IMR-90 (cell line): Measurements from ENCODE around the gene MAN2C1. TPM values are rescaled to one million over a fixed set of nuclear protein-coding genes. Genes with fewer than 3 reads are reported as not detected.

Experiments used
- ATAC-seq: fragments of 200-7000 bp; cut with Tn5 transposase; 2 replicates; pipeline ENCODE4 v1.9.1; 2020; ENCODE audit warnings: low read depth, mild to moderate bottlenecking, moderate library complexity
- BruUV-seq: library from RNA; stranded (reverse); fragments of 400-500 nt; replicated peaks from 2 replicates; lab custom pipeline; 2021; lab: Mats Ljungman, UMichigan
- CTCF ChIA-PET: fragments of 300-600 bp; formaldehyde crosslinking; extraction: SDS; loops from one replicate; lab custom pipeline; 2021; ENCODE audit warnings: antibody characterized with exemption; lab: Yijun Ruan, JAX
- POLR2A ChIA-PET: fragments of 300-600 bp; sonication (Branson Sonifier 250); formaldehyde crosslinking; loops from one replicate; lab custom pipeline; 2022; ENCODE audit warnings: antibody characterized with exemption; ENCODE audit not compliant: unreplicated experiment; lab: Charles Lee
- DNase-seq: peaks from one replicate; pipeline ENCODE4 v3.0.0; 2013
- H2AFZ ChIP-seq: replicated peaks from 2 replicates; pipeline ENCODE3; 2013; ENCODE audit warnings: low read length, mild to moderate bottlenecking; ENCODE audit not compliant: poor library complexity
- H2AK5ac ChIP-seq: 2 replicates; pipeline ENCODE4 v1.6.1; 2013; ENCODE audit warnings: low read depth, low read length, inconsistent platforms
- H2AK9ac ChIP-seq: replicated peaks from 2 replicates; pipeline ENCODE3; 2013; ENCODE audit warnings: mild to moderate bottlenecking, low read depth, low read length, moderate library complexity; ENCODE audit not compliant: poor library complexity
- H2BK120ac ChIP-seq: 2 replicates; pipeline ENCODE4 v1.6.1; 2013; ENCODE audit warnings: low read depth, low read length, inconsistent platforms
- H2BK15ac ChIP-seq: 3 replicates; pipeline ENCODE4 v1.6.1; 2013; ENCODE audit warnings: low read depth, low read length, inconsistent platforms
- H2BK20ac ChIP-seq: 2 replicates; pipeline ENCODE4 v1.6.1; 2013; ENCODE audit warnings: low read depth, mild to moderate bottlenecking, inconsistent platforms, low read length, moderate library complexity
- H2BK5ac ChIP-seq: 2 replicates; pipeline ENCODE4 v1.6.1; 2013; ENCODE audit warnings: mild to moderate bottlenecking, low read depth, low read length, inconsistent platforms; ENCODE audit not compliant: poor library complexity, severe bottlenecking
- H3K14ac ChIP-seq: replicated peaks from 2 replicates; pipeline ENCODE4 v1.6.1; 2013; ENCODE audit warnings: low read depth, low read length, inconsistent platforms
- H3K18ac ChIP-seq: 2 replicates; pipeline ENCODE4 v1.6.1; 2013; ENCODE audit warnings: low read depth, low read length, control low read depth
- H3K23ac ChIP-seq: 2 replicates; pipeline ENCODE4 v1.6.1; 2013; ENCODE audit warnings: low read depth, low read length, inconsistent platforms
- H3K27ac ChIP-seq: 2 replicates; pipeline ENCODE4 v1.5.1; 2013; ENCODE audit warnings: mild to moderate bottlenecking, control low read depth, low read length; ENCODE audit not compliant: insufficient read depth
- H3K27me3 ChIP-seq: 2 replicates; pipeline ENCODE4 v1.6.1; 2013; ENCODE audit warnings: low read length; ENCODE audit not compliant: control insufficient read depth, insufficient read depth
- H3K36me3 ChIP-seq: 2 replicates; pipeline ENCODE4 v1.6.1; 2013; ENCODE audit warnings: low read length, mixed read lengths; ENCODE audit not compliant: control insufficient read depth, insufficient read depth
- H3K4ac ChIP-seq: 2 replicates; pipeline ENCODE4 v1.6.1; 2013; ENCODE audit warnings: low read depth, low read length, inconsistent platforms
- H3K4me1 ChIP-seq: 2 replicates; pipeline ENCODE4 v1.6.1; 2013; ENCODE audit warnings: low read length, mixed read lengths; ENCODE audit not compliant: control insufficient read depth, insufficient read depth
- H3K4me2 ChIP-seq: 2 replicates; pipeline ENCODE4 v1.6.1; 2013; ENCODE audit warnings: low read depth, mild to moderate bottlenecking, control low read depth, low read length, moderate library complexity
- H3K4me3 ChIP-seq: 2 replicates; pipeline ENCODE4 v1.5.1; 2013; ENCODE audit warnings: low read depth, mild to moderate bottlenecking, control low read depth, low read length, moderate library complexity; ENCODE audit not compliant: insufficient read depth
- H3K56ac ChIP-seq: 2 replicates; pipeline ENCODE4 v1.6.1; 2013; ENCODE audit warnings: low read length, inconsistent platforms; ENCODE audit not compliant: insufficient read depth; ENCODE audit errors: extremely low read depth
- H3K79me1 ChIP-seq, 2 experiments: 2 replicates each; pipeline ENCODE4 v1.6.1; 2013; ENCODE audit warnings: low read length in 2 of 2, inconsistent platforms in 1 of 2, low read depth in 1 of 2
- H3K9ac ChIP-seq: 2 replicates; pipeline ENCODE4 v1.6.1; 2013; ENCODE audit warnings: low read depth, low read length, control low read depth
- H3K9me1 ChIP-seq: 2 replicates; pipeline ENCODE4 v1.6.1; 2013; ENCODE audit warnings: low read length, inconsistent platforms; ENCODE audit not compliant: insufficient read depth
- H3K9me3 ChIP-seq: 2 replicates; pipeline ENCODE4 v1.6.1; 2013; ENCODE audit warnings: low read length; ENCODE audit not compliant: control insufficient read depth, insufficient read depth
- H4K20me1 ChIP-seq: 2 replicates; pipeline ENCODE4 v1.6.1; 2013; ENCODE audit warnings: low read length, inconsistent platforms; ENCODE audit not compliant: insufficient read depth
- H4K5ac ChIP-seq: 2 replicates; pipeline ENCODE4 v1.6.1; 2013; ENCODE audit warnings: mild to moderate bottlenecking, low read depth, low read length, control low read depth
- H4K8ac ChIP-seq, 2 experiments: 2 replicates each; pipeline ENCODE4 v1.6.1; 2013; ENCODE audit warnings: low read depth in 2 of 2, low read length in 2 of 2, control low read depth in 1 of 2, inconsistent platforms in 1 of 2
- H4K91ac ChIP-seq: 2 replicates; pipeline ENCODE4 v1.6.1; 2013; ENCODE audit warnings: low read depth, low read length, inconsistent platforms; ENCODE audit not compliant: insufficient read depth
- BHLHE40 ChIP-seq: fragments of 150-350 bp; IDR thresholded peaks from 2 replicates; pipeline ENCODE4 v1.6.1; 2016; ENCODE audit warnings: mild to moderate bottlenecking, low read depth, low read length
- CEBPB ChIP-seq: IDR thresholded peaks from 2 replicates; pipeline ENCODE4 v1.6.1; 2012; ENCODE audit warnings: low read depth, low read length, improper control_type of control experiment
- CHD1 ChIP-seq: IDR thresholded peaks from 2 replicates; pipeline ENCODE4 v1.6.1; 2012; ENCODE audit warnings: low read depth, low read length, improper control_type of control experiment
- CTCF ChIP-seq: conservative IDR thresholded peaks from 2 replicates; pipeline ENCODE4 v1.5.1; 2012; ENCODE audit warnings: mild to moderate bottlenecking, low read depth, low read length, improper control_type of control experiment
- FOS ChIP-seq: fragments of 150-350 bp; IDR thresholded peaks from 2 replicates; pipeline ENCODE4 v1.6.1; 2016; ENCODE audit warnings: low read depth, low read length
- MAFK ChIP-seq: IDR thresholded peaks from 2 replicates; pipeline ENCODE4 v1.6.1; 2012; ENCODE audit warnings: low read depth, low read length, improper control_type of control experiment
- MAZ ChIP-seq: IDR thresholded peaks from 2 replicates; pipeline ENCODE4 v1.6.1; 2012; ENCODE audit warnings: low read depth, mild to moderate bottlenecking, low read length, improper control_type of control experiment, moderate library complexity, borderline replicate concordance
- MXI1 ChIP-seq: IDR thresholded peaks from 2 replicates; pipeline ENCODE4 v1.6.1; 2012; ENCODE audit warnings: low read depth, mild to moderate bottlenecking, low read length, moderate library complexity, borderline replicate concordance
- NFE2L2 ChIP-seq: fragments of 150-350 bp; IDR thresholded peaks from 2 replicates; pipeline ENCODE4 v1.6.1; 2016; ENCODE audit warnings: low read depth, mild to moderate bottlenecking, low read length
- POLR2A ChIP-seq: IDR thresholded peaks from 2 replicates; pipeline ENCODE4 v1.6.1; 2012; ENCODE audit warnings: mild to moderate bottlenecking, low read depth, low read length
- RAD21 ChIP-seq: IDR thresholded peaks from 2 replicates; pipeline ENCODE4 v1.6.1; 2012; ENCODE audit warnings: low read length, improper control_type of control experiment
- RCOR1 ChIP-seq: IDR thresholded peaks from 2 replicates; pipeline ENCODE4 v1.6.1; 2012; ENCODE audit warnings: mild to moderate bottlenecking, low read length, improper control_type of control experiment; ENCODE audit not compliant: insufficient replicate concordance
- RFX5 ChIP-seq: IDR thresholded peaks from 2 replicates; pipeline ENCODE4 v1.8.0; 2012; ENCODE audit warnings: low read depth, mild to moderate bottlenecking, low read length, moderate library complexity
- SMC3 ChIP-seq: fragments of 150-350 bp; IDR thresholded peaks from 2 replicates; pipeline ENCODE4 v1.6.1; 2016; ENCODE audit warnings: low read depth, mild to moderate bottlenecking, antibody characterized with exemption, low read length, moderate library complexity
- USF2 ChIP-seq: fragments of 150-350 bp; IDR thresholded peaks from 2 replicates; pipeline ENCODE4 v1.6.1; 2017; ENCODE audit warnings: mild to moderate bottlenecking, antibody characterized with exemption, low read length, low read depth
- WGBS, 2 experiments: methylation state at CpG; one replicate each; pipeline versions ENCODE4 v1.1.5 to v1.1.7; 2013; ENCODE audit warnings: missing lambda C conversion rate in 2 of 2; ENCODE audit not compliant: insufficient read length in 1 of 2; ENCODE audit errors: extremely low coverage in 2 of 2; 5-methylcytosine and 5-hydroxymethylcytosine counted together
- dilution Hi-C: fragments of 300-500 bp; cut with HindIII; formaldehyde crosslinking; loops from one replicate; pipeline ENCODE4 v1.14.3; 2018; ENCODE audit warnings: low sequenced_read_pairs; ENCODE audit not compliant: unreplicated experiment
- in situ Hi-C: fragments of 300-500 bp; cut with MboI; formaldehyde crosslinking; loops from 3 replicates; pipeline ENCODE4 v1.14.3; 2019; ENCODE audit warnings: low sequenced_read_pairs, inconsistent platforms, mixed read lengths
- intact Hi-C: fragments of 100-400 bp; cut with micrococcal nuclease; formaldehyde crosslinking; loops from 2 replicates; pipeline ENCODE4 v1.10.0; 2022
- polyA plus RNA-seq, 3 experiments: library from polyadenylated mRNA; depleted of rRNA; stranded (reverse); fragments of >200 nt; gene quantifications; 2 replicates each; pipeline ENCODE4 v1.2.3, GENCODE V29; 2012; ENCODE audit warnings: low replicate concordance in 1 of 3
- total RNA-seq: library from RNA; depleted of rRNA; stranded (reverse); fragments of >200 nt; gene quantifications from 2 replicates; pipeline ENCODE4 v1.2.3, GENCODE V29; 2012
- TF ChIP-seq, protein P1 (sequence below): fragments of 150-350 bp; IDR thresholded peaks from 2 replicates; pipeline ENCODE4 v1.6.1; 2016; ENCODE audit warnings: low read depth, mild to moderate bottlenecking, low read length, moderate library complexity, borderline replicate concordance

MAN2C1 gene
- total and polyA plus RNA-seq, 2 of the 4 experiments (the other 2 are of a cell fraction) = 34.8 to 153 TPM

- no peak overlapping the region for H2AK5ac ChIP-seq
- no peaks in the 10 kb centered on the region for H3K4me1 ChIP-seq
- H4K91ac ChIP-seq = no peak overlapping the region
- H4K8ac ChIP-seq = no peak overlapping the region
- ATAC-seq (no peak), DNase-seq (no peak)
- peaks cover 7 to 20% of the 10 kb centered on the region in 2 experiments; a peak in 3 of 4 replicates for H3K79me1 ChIP-seq
- H4K5ac ChIP-seq = no peak overlapping the region
- H3K9ac ChIP-seq = no peak overlapping the region
- no peak overlapping the region for H3K27ac ChIP-seq
- H3K4me2 ChIP-seq = no peak overlapping the region
- dilution Hi-C loops = no loop called here
- H3K4me3 ChIP-seq = no peak overlapping the region
- H3K56ac ChIP-seq = no peak overlapping the region
- H3K23ac ChIP-seq = no peak overlapping the region
- H3K4ac ChIP-seq = no peak overlapping the region
- no peak overlapping the region for H2AFZ ChIP-seq
- H3K9me1 ChIP-seq = no peaks in the 10 kb centered on the region; the same call in 1 of the 2 replicates
- H2BK5ac ChIP-seq = no peak overlapping the region
- H2BK20ac ChIP-seq = no peak overlapping the region
- intact Hi-C loops = no loop called here
- POLR2A ChIA-PET = no interaction called here
- in situ Hi-C loops = no loop called here
- TF ChIP-seq CTCF (no peak), CEBPB (no peak), RAD21 (no peak), POLR2A (no peak), MXI1 (no peak), FOS (no peak), USF2 (no peak), MAFK (no peak), RFX5 (no peak), BHLHE40 (no peak), CHD1 (no peak), SMC3 (no peak), NFE2L2 (no peak), MAZ (no peak), RCOR1 (no peak)
- TF ChIP-seq, protein P1, sequence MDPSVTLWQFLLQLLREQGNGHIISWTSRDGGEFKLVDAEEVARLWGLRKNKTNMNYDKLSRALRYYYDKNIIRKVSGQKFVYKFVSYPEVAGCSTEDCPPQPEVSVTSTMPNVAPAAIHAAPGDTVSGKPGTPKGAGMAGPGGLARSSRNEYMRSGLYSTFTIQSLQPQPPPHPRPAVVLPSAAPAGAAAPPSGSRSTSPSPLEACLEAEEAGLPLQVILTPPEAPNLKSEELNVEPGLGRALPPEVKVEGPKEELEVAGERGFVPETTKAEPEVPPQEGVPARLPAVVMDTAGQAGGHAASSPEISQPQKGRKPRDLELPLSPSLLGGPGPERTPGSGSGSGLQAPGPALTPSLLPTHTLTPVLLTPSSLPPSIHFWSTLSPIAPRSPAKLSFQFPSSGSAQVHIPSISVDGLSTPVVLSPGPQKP = no peak
- H3K18ac ChIP-seq = no peak overlapping the region
- H2BK120ac ChIP-seq = no peak overlapping the region
- CTCF ChIA-PET = no interaction called here
- H3K9me3 ChIP-seq = no peaks in the 10 kb centered on the region
- no peak overlapping the region for H2AK9ac ChIP-seq
- H4K20me1 ChIP-seq = peaks cover 10% of the 10 kb centered on the region; the same call in 1 of the 2 replicates
- peaks cover 70% of the 10 kb centered on the region for H3K36me3 ChIP-seq
- H3K27me3 ChIP-seq = no peaks in the 10 kb centered on the region
- no peak overlapping the region for H3K14ac ChIP-seq
- WGBS, 2 experiments = 100% methylated on average over 2 of the region's 13 CpGs; no CpG with 5 or more reads in 1 of the 2 experiments
- no TSS peak for BruUV-seq
- H2BK15ac ChIP-seq = no peak overlapping the region
Observed at GRCh38 chr15:75361989-75362641, 6.3 kb downstream of the MAN2C1 start.
